Panc1 (cell line): ENCODE measurements around the gene MPPE1. TPM values are rescaled to one million over a fixed set of nuclear protein-coding genes. Genes with fewer than 3 reads are reported as not detected.

Experiments
- ATAC-seq: fragments of 200-7000 bp; cut with Tn5 transposase; 2 replicates; pipeline ENCODE4 v1.9.1; 2020; ENCODE audit warnings: mild to moderate bottlenecking, moderate library complexity
- BruUV-seq: library from RNA; stranded (reverse); fragments of 400-500 nt; replicated peaks from 2 replicates; lab custom pipeline; 2021; lab: Mats Ljungman, UMichigan
- CTCF ChIA-PET: fragments of 300-600 bp; sonication (Branson Sonifier 250); formaldehyde crosslinking; loops from one replicate; lab custom pipeline; 2022; ENCODE audit warnings: antibody characterized with exemption; lab: Charles Lee
- POLR2A ChIA-PET: fragments of 300-600 bp; sonication (Branson Sonifier 250); formaldehyde crosslinking; loops from one replicate; lab custom pipeline; 2022; ENCODE audit warnings: antibody characterized with exemption; lab: Charles Lee
- DNase-seq: peaks from one replicate; pipeline ENCODE4 v3.0.0-alpha.2; 2010; ENCODE audit warnings: low read depth, low spot score
- H3K27ac ChIP-seq: 2 replicates; pipeline ENCODE4 v1.5.1; 2011; ENCODE audit warnings: mild to moderate bottlenecking, low read length, inconsistent platforms
- H3K27me3 ChIP-seq: fragments of 200-500 bp; sonication (Bioruptor generic); 2 replicates; pipeline ENCODE4 v1.6.0; 2014; ENCODE audit warnings: low read length, inconsistent platforms; ENCODE audit not compliant: control insufficient read depth, insufficient read depth
- H3K36me3 ChIP-seq: fragments of 200-500 bp; sonication (Bioruptor generic); 2 replicates; pipeline ENCODE4 v1.5.1; 2014; ENCODE audit warnings: inconsistent platforms, mild to moderate bottlenecking, low read length, moderate library complexity; ENCODE audit not compliant: control insufficient read depth, insufficient read depth
- H3K4me1 ChIP-seq: 2 replicates; pipeline ENCODE4 v1.5.1; 2011; ENCODE audit warnings: inconsistent platforms, mild to moderate bottlenecking, low read length, moderate library complexity; ENCODE audit not compliant: control insufficient read depth, insufficient read depth
- H3K4me3 ChIP-seq, 2 experiments: 2 replicates each; pipeline ENCODE4 v1.5.1; 2011 to 2012; ENCODE audit warnings: low read depth in 2 of 2, low read length in 2 of 2, mild to moderate bottlenecking in 2 of 2, inconsistent platforms in 1 of 2, moderate library complexity in 1 of 2
- H3K9me3 ChIP-seq: fragments of 200-500 bp; sonication (Bioruptor generic); 2 replicates; pipeline ENCODE4 v1.5.1; 2014; ENCODE audit warnings: low read depth, mild to moderate bottlenecking, inconsistent platforms, low read length, moderate library complexity; ENCODE audit not compliant: control insufficient read depth, insufficient read depth
- CTCF ChIP-seq: fragments of 450-650 bp; IDR thresholded peaks from 2 replicates; pipeline ENCODE4 v1.5.1; 2017; ENCODE audit warnings: mild to moderate bottlenecking
- POLR2AphosphoS5 ChIP-seq: IDR thresholded peaks from 2 replicates; pipeline ENCODE4 v1.6.1; 2012; ENCODE audit warnings: mild to moderate bottlenecking, low read depth, low read length, moderate library complexity
- REST ChIP-seq, 2 experiments: IDR thresholded peaks; 2 replicates each; pipeline ENCODE4 v1.6.1; 2011 to 2012; ENCODE audit warnings: low read depth in 2 of 2, control low read depth in 1 of 2, low read length in 1 of 2, mild to moderate bottlenecking in 1 of 2, moderate library complexity in 1 of 2; ENCODE audit not compliant: insufficient read depth in 1 of 2
- SIN3A ChIP-seq: IDR thresholded peaks from 2 replicates; pipeline ENCODE4 v1.6.1; 2012; ENCODE audit warnings: low read depth, mild to moderate bottlenecking, low read length, moderate library complexity, borderline replicate concordance; ENCODE audit not compliant: insufficient read depth
- TCF7L2 ChIP-seq: IDR thresholded peaks from 2 replicates; pipeline ENCODE4 v1.6.1; 2011; ENCODE audit warnings: mild to moderate bottlenecking, low read depth, low read length, inconsistent platforms
- in situ Hi-C: cut with HindIII; loops from 2 replicates; pipeline ENCODE4 v1.10.0; 2016; ENCODE audit warnings: low sequenced_read_pairs, low pct_unique_long_range_greater_than_20kb
- intact Hi-C: fragments of 100-400 bp; cut with micrococcal nuclease; formaldehyde crosslinking; loops from one replicate; pipeline ENCODE4 v1.10.0; 2022; ENCODE audit not compliant: unreplicated experiment
- total RNA-seq: library from RNA; stranded (reverse); gene quantifications from one replicate; pipeline ENCODE4 v1.2.1, GENCODE V29; 2021; ENCODE audit not compliant: unreplicated experiment

The MPPE1 gene
- total RNA-seq, 1 experiment from 2014 or later = 37.1 TPM

GRCh38 chr18:11906926-11907874 is 917 bp downstream of the MPPE1 start:
- POLR2A ChIA-PET = no interaction called here

GRCh38 chr18:11906176-11906575 is 1.9 kb downstream of the MPPE1 start:
- POLR2A ChIA-PET = no interaction called here
- BruUV-seq = no TSS peak
- no peak overlapping the region for H3K27ac ChIP-seq
- peaks cover 6% of the 10 kb centered on the region; the same call in 1 of the 2 replicates for H3K4me1 ChIP-seq
- intact Hi-C loops = no loop called here
- no peaks in the 10 kb centered on the region for H3K27me3 ChIP-seq
- H3K9me3 ChIP-seq = no peaks in the 10 kb centered on the region
- peaks cover 5% of the 10 kb centered on the region for H3K36me3 ChIP-seq
- no peak overlapping the region for H3K4me3 ChIP-seq
- ATAC-seq (no peak), DNase-seq (no peak)
- in situ Hi-C loops = loop anchor here (25.0 kb wide), 1 partner anchor 106 kb away; no protein-coding TSS in a partner anchor
- TF ChIP-seq TCF7L2 = no peak
- TF ChIP-seq SIN3A = no peak
- TF ChIP-seq CTCF = no peak
- no peak for TF ChIP-seq POLR2AphosphoS5
- no peak for TF ChIP-seq REST (IDR thresholded peaks at IDR 0.05; ENCODE audit: insufficient read depth in 1 of 2, low read depth in 2 of 2, low read length in 1 of 2)
- CTCF ChIA-PET = no interaction called here

More at GRCh38 chr18:11906926-11907874, 917 bp downstream of the MPPE1 start:
- H3K27me3 ChIP-seq = no peaks in the 10 kb centered on the region
- peaks cover 5% of the 10 kb centered on the region for H3K36me3 ChIP-seq
- H3K4me3 ChIP-seq = peak overlapping the region; percentile 77 to 78
- no peak for TF ChIP-seq POLR2AphosphoS5
- no peak for TF ChIP-seq CTCF
- TF ChIP-seq TCF7L2 = no peak
- in situ Hi-C loops (loop anchor here (25.0 kb wide), 1 partner anchor 105 kb away; no protein-coding TSS in a partner anchor), intact Hi-C loops (no loop called here)
- DNase-seq (no peak), ATAC-seq (no peak)
- H3K4me1 ChIP-seq = peaks cover 6% of the 10 kb centered on the region; the same call in 1 of the 2 replicates
- BruUV-seq = no TSS peak
- H3K9me3 ChIP-seq = no peaks in the 10 kb centered on the region
- H3K27ac ChIP-seq = peak overlapping the region; percentile 96
- CTCF ChIA-PET = no interaction called here
